Fibroblast of lung (primary cell): ENCODE measurements around the gene MAP3K7. TPM values are rescaled to one million over a fixed set of nuclear protein-coding genes. Genes with fewer than 3 reads are reported as not detected.

Experiments used
- DNase-seq, 2 donors: peaks; one replicate each; pipeline versions ENCODE4 v3.0.0 to v3.0.0-alpha.2; 2010; ENCODE audit warnings: low read depth in 2 of 2
- H2AFZ ChIP-seq: 2 replicates; pipeline ENCODE4 v1.5.1; 2012; ENCODE audit warnings: low read length, control low read depth, inconsistent platforms
- H3K27ac ChIP-seq: 2 replicates; pipeline ENCODE4 v1.5.1; 2011; ENCODE audit warnings: low read length, control low read depth; ENCODE audit not compliant: insufficient read depth
- H3K27me3 ChIP-seq: 2 replicates; pipeline ENCODE4 v1.5.1; 2011; ENCODE audit warnings: mild to moderate bottlenecking, low read length; ENCODE audit not compliant: control insufficient read depth, insufficient read depth
- H3K36me3 ChIP-seq: 2 replicates; pipeline ENCODE4 v1.5.1; 2011; ENCODE audit warnings: low read length; ENCODE audit not compliant: control insufficient read depth, insufficient read depth
- H3K4me1 ChIP-seq: 2 replicates; pipeline ENCODE4 v1.5.1; 2011; ENCODE audit warnings: low read length; ENCODE audit not compliant: control insufficient read depth, insufficient read depth; ENCODE audit errors: extremely low read depth
- H3K4me2 ChIP-seq: 2 replicates; pipeline ENCODE4 v1.5.1; 2011; ENCODE audit warnings: low read length, control low read depth; ENCODE audit not compliant: insufficient read depth; ENCODE audit errors: extremely low read depth
- H3K4me3 ChIP-seq, 4 experiments: fragments of 200-600 bp in 1 of 4; sonication (generic) in 1 of 4; replicated peaks in 1 of 4; 2 replicates each; pipeline ENCODE4 v1.5.1; 2011 to 2016; ENCODE audit warnings: low read length in 4 of 4, low read depth in 3 of 4, mild to moderate bottlenecking in 3 of 4, control low read depth in 2 of 4, inconsistent platforms in 1 of 4, mixed read lengths in 1 of 4; ENCODE audit not compliant: insufficient read depth in 1 of 4; ENCODE audit errors: control extremely low read depth in 1 of 4
- H3K79me2 ChIP-seq: 2 replicates; pipeline ENCODE4 v1.5.1; 2012; ENCODE audit warnings: mild to moderate bottlenecking, low read length, inconsistent platforms; ENCODE audit not compliant: control insufficient read depth, insufficient read depth
- H3K9ac ChIP-seq: 2 replicates; pipeline ENCODE4 v1.5.1; 2011; ENCODE audit warnings: mild to moderate bottlenecking, low read length, control low read depth; ENCODE audit not compliant: insufficient read depth
- H3K9me3 ChIP-seq: 2 replicates; pipeline ENCODE4 v1.5.1; 2012; ENCODE audit warnings: low read depth, low read length; ENCODE audit not compliant: control insufficient read depth, insufficient read depth
- H4K20me1 ChIP-seq: 2 replicates; pipeline ENCODE4 v1.5.1; 2011; ENCODE audit warnings: low read length; ENCODE audit not compliant: control insufficient read depth, insufficient read depth; ENCODE audit errors: extremely low read depth
- CTCF ChIP-seq, 2 donors: IDR thresholded peaks in 1 of 2; conservative IDR thresholded peaks in 1 of 2; 1 replicate in 1 of 2; 2 replicates in 1 of 2; pipeline ENCODE4 v1.5.1; 2011 to 2012; ENCODE audit warnings: low read length in 2 of 2, control low read depth in 1 of 2, inconsistent platforms in 1 of 2, low read depth in 1 of 2, mild to moderate bottlenecking in 1 of 2
- EZH2 ChIP-seq: IDR thresholded peaks from 2 replicates; pipeline ENCODE4 v1.5.1; 2012; ENCODE audit warnings: low read length, control low read depth, mild to moderate bottlenecking; ENCODE audit errors: missing control alignments
- polyA minus RNA-seq: library from RNA; depleted of rRNA, polyadenylated mRNA; stranded (reverse); fragments of >200 nt; gene quantifications from 2 replicates; pipeline ENCODE4 v1.2.3, GENCODE V29; 2011; ENCODE audit warnings: low replicate concordance
- polyA plus RNA-seq, 2 donors: library from polyadenylated mRNA; depleted of rRNA in 1 of 2; stranded (reverse) in 1 of 2; unstranded in 1 of 2; fragments of >200 nt; gene quantifications; 2 replicates each; pipeline ENCODE4 v1.2.1, GENCODE V29; 2011 to 2012; ENCODE audit warnings: missing spikeins in 1 of 2
- total RNA-seq: library from RNA; depleted of rRNA; stranded (reverse); fragments of >200 nt; gene quantifications from 2 replicates; pipeline ENCODE4 v1.2.1, GENCODE V29; 2014

MAP3K7 gene
- total RNA-seq: 29.8 and 35.5 TPM in 2 replicates
- 40.6 and 48.6 TPM in 2 replicates for polyA plus RNA-seq
- polyA plus RNA-seq (2012): 20.6 and 25.6 TPM in 2 replicates
- polyA minus RNA-seq: 12.6 and 14.8 TPM in 2 replicates

DNA sequence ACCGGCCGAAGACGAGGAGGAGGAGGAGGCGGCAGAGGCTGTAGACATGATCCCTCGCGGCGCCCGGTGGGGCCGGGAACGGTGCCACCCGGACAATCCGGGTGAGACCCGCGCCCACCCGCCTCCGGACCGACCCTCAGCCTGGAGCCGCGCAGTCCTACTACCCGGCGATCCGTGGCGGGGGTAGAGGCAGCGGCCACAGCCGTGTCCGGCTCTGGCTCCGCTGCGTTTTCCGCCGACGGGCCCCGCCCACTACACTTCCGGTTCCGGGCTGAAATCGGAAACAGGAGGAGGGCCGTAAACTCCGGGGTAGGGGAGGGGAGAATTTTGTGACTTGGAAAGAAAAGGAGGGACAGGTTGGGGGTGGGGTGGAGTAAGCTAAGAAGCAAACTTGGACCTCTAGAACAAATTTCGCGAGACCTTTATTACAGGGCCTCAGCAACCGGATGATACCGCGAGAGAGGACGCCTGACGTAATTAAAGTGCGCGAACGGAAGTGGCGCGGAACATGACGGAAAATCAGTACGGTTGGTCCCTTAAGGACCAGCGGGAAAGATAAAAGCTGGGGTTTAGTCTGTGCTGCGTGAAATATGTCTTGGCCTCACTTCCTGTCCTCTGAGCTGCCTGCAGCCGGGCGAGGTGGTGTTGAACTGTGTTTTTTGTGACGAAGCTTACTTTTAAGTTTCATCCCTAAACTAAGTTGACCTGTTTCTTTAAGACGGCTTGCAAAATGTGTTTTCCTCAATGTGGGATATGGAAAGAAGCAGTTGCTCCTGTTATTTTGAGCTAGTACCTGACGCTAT, at the start of gene MAP3K7:
Gene MAP3K7, minus strand, starts transcription at position 237 of the 803 bp plus-strand sequence. Its CDS starts 189 bp downstream, at position 48.
- Histone ChIP-seq H3K9ac (peak within 1 kb of the TSS; percentile 89), H3K27ac (peak within 1 kb of the TSS; percentile 88), H4K20me1 (peaks cover 5% of the 10 kb centered on the region), H3K36me3 (no peaks in the 10 kb centered on the region), H2AFZ (peak within 1 kb of the TSS; percentile 97), H3K4me2 (peak within 1 kb of the TSS; percentile 99), H3K4me3 (peak within 1 kb of the TSS; percentile 78 to 96 (median 88)), H3K79me2 (peaks cover 44% of the 10 kb centered on the region), H3K4me1 (peaks cover 4% of the 10 kb centered on the region), H3K27me3 (no peaks in the 10 kb centered on the region), H3K9me3 (no peaks in the 10 kb centered on the region)
- TF ChIP-seq EZH2: no peak
- no peak for TF ChIP-seq CTCF (conservative IDR thresholded peaks at IDR 0.05 in 1 of 2, IDR thresholded peaks at IDR 0.05 in 1 of 2; ENCODE audit: low read depth in 1 of 2, low read length in 2 of 2)
- DNase-seq: peak; percentile 95 to 98

DNA sequence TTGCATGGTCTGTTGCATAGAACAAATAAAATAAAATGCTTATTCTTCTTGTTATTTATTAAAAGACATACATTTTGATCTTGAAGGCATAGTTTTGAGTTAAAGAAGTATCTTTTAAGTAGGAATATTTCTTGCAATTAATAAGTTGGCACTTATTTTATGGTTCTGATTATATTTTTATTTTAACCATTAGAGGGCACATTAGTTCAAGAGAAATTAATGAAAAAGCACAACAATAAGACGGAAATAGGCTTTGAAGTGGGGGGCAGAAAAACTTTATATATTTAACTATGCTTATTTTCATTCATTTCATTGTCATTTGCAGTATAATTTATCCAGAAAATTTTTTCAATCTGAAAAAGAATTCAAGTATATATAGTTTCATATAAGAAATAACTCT, 44.2 kb upstream of the MAP3K7 start:
- H4K20me1 ChIP-seq: no peaks in the 10 kb centered on the region
- H3K9ac ChIP-seq: no peak overlapping the region
- no peaks in the 10 kb centered on the region for H3K36me3 ChIP-seq
- TF ChIP-seq EZH2 (no peak), CTCF (conservative IDR thresholded peaks at IDR 0.05 in 1 of 2, IDR thresholded peaks at IDR 0.05 in 1 of 2; ENCODE audit: low read depth in 1 of 2, low read length in 2 of 2) (no peak)
- no peaks in the 10 kb centered on the region for H3K9me3 ChIP-seq
- H2AFZ ChIP-seq: no peak overlapping the region
- no peaks in the 10 kb centered on the region for H3K27me3 ChIP-seq
- no peaks in the 10 kb centered on the region for H3K79me2 ChIP-seq
- H3K4me3 ChIP-seq: no peak overlapping the region
- no peak overlapping the region for H3K27ac ChIP-seq
- H3K4me1 ChIP-seq: no peaks in the 10 kb centered on the region
- H3K4me2 ChIP-seq: no peak overlapping the region
- DNase-seq: no peak

GRCh38 chr6:90621581-90621980, 34.7 kb upstream of the MAP3K7 start:
- H4K20me1 ChIP-seq: no peaks in the 10 kb centered on the region
- no peak overlapping the region for H3K27ac ChIP-seq
- H3K4me1 ChIP-seq: no peaks in the 10 kb centered on the region
- H2AFZ ChIP-seq: no peak overlapping the region
- DNase-seq: no peak
- no peak overlapping the region for H3K4me3 ChIP-seq
- no peaks in the 10 kb centered on the region for H3K9me3 ChIP-seq
- H3K79me2 ChIP-seq: no peaks in the 10 kb centered on the region
- no peak overlapping the region for H3K4me2 ChIP-seq
- TF ChIP-seq EZH2: no peak
- no peak for TF ChIP-seq CTCF (conservative IDR thresholded peaks at IDR 0.05 in 1 of 2, IDR thresholded peaks at IDR 0.05 in 1 of 2; ENCODE audit: low read depth in 1 of 2, low read length in 2 of 2)
- H3K36me3 ChIP-seq: no peaks in the 10 kb centered on the region
- no peaks in the 10 kb centered on the region for H3K27me3 ChIP-seq
- H3K9ac ChIP-seq: no peak overlapping the region
